Esophagus mucosa (tissue), 1 donor: Measurements from ENCODE around the gene VENTX. TPM values are rescaled to one million over a fixed set of nuclear protein-coding genes. Genes with fewer than 3 reads are reported as not detected.

ENCODE experiments used
- ATAC-seq: fragments of 200-7000 bp; cut with Tn5 transposase; one replicate; pipeline ENCODE4 v1.9.1; 2020
- total RNA-seq: library from RNA; stranded (reverse); gene quantifications from one replicate; pipeline ENCODE4 v1.2.4, GENCODE V29; 2023
- donor health status: DM: yes; HTN: yes; CAD: no.

VENTX gene
- total RNA-seq, 1 donor from 2014 or later: 0.12 TPM

- ATAC-seq: no peak
Observed at GRCh38 chr10:133201948-133202725, 35.5 kb upstream of the VENTX start.

- ATAC-seq: no peak
Observed at GRCh38 chr10:133202778-133203651, 34.6 kb upstream of the VENTX start.

- ATAC-seq: no peak
Observed at GRCh38 chr10:133203652-133204195, 33.9 kb upstream of the VENTX start.

GRCh38 chr10:133204226-133205015 lies 33.2 kb upstream of the VENTX start:
- ATAC-seq: no peak

- ATAC-seq: no peak
Observed at GRCh38 chr10:133205146-133205545, 32.5 kb upstream of the VENTX start.

- ATAC-seq: no peak
Observed at GRCh38 chr10:133206356-133207040, 31.2 kb upstream of the VENTX start.

GRCh38 chr10:133207041-133207600 lies 30.5 kb upstream of the VENTX start:
- ATAC-seq: no peak

- no peak for ATAC-seq
Observed at GRCh38 chr10:133207627-133208026, 30.0 kb upstream of the VENTX start.

GRCh38 chr10:133208466-133208865 lies 29.2 kb upstream of the VENTX start:
- ATAC-seq: no peak

GRCh38 chr10:133209117-133209516 lies 28.5 kb upstream of the VENTX start:
- no peak for ATAC-seq

- ATAC-seq: no peak
Observed at GRCh38 chr10:133209641-133210040, 28.0 kb upstream of the VENTX start.

GRCh38 chr10:133210398-133211140 lies 27.1 kb upstream of the VENTX start:
- ATAC-seq: no peak

GRCh38 chr10:133211141-133211830 lies 26.4 kb upstream of the VENTX start:
- no peak for ATAC-seq

- no peak for ATAC-seq
Observed at GRCh38 chr10:133211959-133212852, 25.4 kb upstream of the VENTX start.

- ATAC-seq: no peak
Observed at GRCh38 chr10:133212853-133213494, 24.7 kb upstream of the VENTX start.

GRCh38 chr10:133213641-133214467 lies 23.8 kb upstream of the VENTX start:
- no peak for ATAC-seq
